Panc1 (cell line): ENCODE data around the gene CACNA1B. TPM values are rescaled to one million over a fixed set of nuclear protein-coding genes. Genes with fewer than 3 reads are reported as not detected.

Experiments
- ATAC-seq: fragments of 200-7000 bp; cut with Tn5 transposase; 2 replicates; pipeline ENCODE4 v1.9.1; 2020; ENCODE audit warnings: mild to moderate bottlenecking, moderate library complexity
- BruUV-seq: library from RNA; stranded (reverse); fragments of 400-500 nt; replicated peaks from 2 replicates; lab custom pipeline; 2021; lab: Mats Ljungman, UMichigan
- CTCF ChIA-PET: fragments of 300-600 bp; sonication (Branson Sonifier 250); formaldehyde crosslinking; loops from one replicate; lab custom pipeline; 2022; ENCODE audit warnings: antibody characterized with exemption; lab: Charles Lee
- POLR2A ChIA-PET: fragments of 300-600 bp; sonication (Branson Sonifier 250); formaldehyde crosslinking; loops from one replicate; lab custom pipeline; 2022; ENCODE audit warnings: antibody characterized with exemption; lab: Charles Lee
- DNase-seq: peaks from one replicate; pipeline ENCODE4 v3.0.0-alpha.2; 2010; ENCODE audit warnings: low read depth, low spot score
- H3K27ac ChIP-seq: 2 replicates; pipeline ENCODE4 v1.5.1; 2011; ENCODE audit warnings: mild to moderate bottlenecking, low read length, inconsistent platforms
- H3K27me3 ChIP-seq: fragments of 200-500 bp; sonication (Bioruptor generic); 2 replicates; pipeline ENCODE4 v1.6.0; 2014; ENCODE audit warnings: low read length, inconsistent platforms; ENCODE audit not compliant: control insufficient read depth, insufficient read depth
- H3K36me3 ChIP-seq: fragments of 200-500 bp; sonication (Bioruptor generic); 2 replicates; pipeline ENCODE4 v1.5.1; 2014; ENCODE audit warnings: inconsistent platforms, mild to moderate bottlenecking, low read length, moderate library complexity; ENCODE audit not compliant: control insufficient read depth, insufficient read depth
- H3K4me1 ChIP-seq: 2 replicates; pipeline ENCODE4 v1.5.1; 2011; ENCODE audit warnings: inconsistent platforms, mild to moderate bottlenecking, low read length, moderate library complexity; ENCODE audit not compliant: control insufficient read depth, insufficient read depth
- H3K4me3 ChIP-seq, 2 experiments: 2 replicates each; pipeline ENCODE4 v1.5.1; 2011 to 2012; ENCODE audit warnings: low read depth in 2 of 2, low read length in 2 of 2, mild to moderate bottlenecking in 2 of 2, inconsistent platforms in 1 of 2, moderate library complexity in 1 of 2
- H3K9me3 ChIP-seq: fragments of 200-500 bp; sonication (Bioruptor generic); 2 replicates; pipeline ENCODE4 v1.5.1; 2014; ENCODE audit warnings: low read depth, mild to moderate bottlenecking, inconsistent platforms, low read length, moderate library complexity; ENCODE audit not compliant: control insufficient read depth, insufficient read depth
- CTCF ChIP-seq: fragments of 450-650 bp; IDR thresholded peaks from 2 replicates; pipeline ENCODE4 v1.5.1; 2017; ENCODE audit warnings: mild to moderate bottlenecking
- POLR2AphosphoS5 ChIP-seq: IDR thresholded peaks from 2 replicates; pipeline ENCODE4 v1.6.1; 2012; ENCODE audit warnings: mild to moderate bottlenecking, low read depth, low read length, moderate library complexity
- SIN3A ChIP-seq: IDR thresholded peaks from 2 replicates; pipeline ENCODE4 v1.6.1; 2012; ENCODE audit warnings: low read depth, mild to moderate bottlenecking, low read length, moderate library complexity, borderline replicate concordance; ENCODE audit not compliant: insufficient read depth
- TCF7L2 ChIP-seq: IDR thresholded peaks from 2 replicates; pipeline ENCODE4 v1.6.1; 2011; ENCODE audit warnings: mild to moderate bottlenecking, low read depth, low read length, inconsistent platforms
- in situ Hi-C: cut with HindIII; loops from 2 replicates; pipeline ENCODE4 v1.10.0; 2016; ENCODE audit warnings: low sequenced_read_pairs, low pct_unique_long_range_greater_than_20kb
- intact Hi-C: fragments of 100-400 bp; cut with micrococcal nuclease; formaldehyde crosslinking; loops from one replicate; pipeline ENCODE4 v1.10.0; 2022; ENCODE audit not compliant: unreplicated experiment
- total RNA-seq: library from RNA; stranded (reverse); gene quantifications from one replicate; pipeline ENCODE4 v1.2.1, GENCODE V29; 2021; ENCODE audit not compliant: unreplicated experiment
- TF ChIP-seq, protein P1 (sequence below), 2 experiments: IDR thresholded peaks; 2 replicates each; pipeline ENCODE4 v1.6.1; 2011 to 2012; ENCODE audit warnings: low read depth in 2 of 2, control low read depth in 1 of 2, low read length in 1 of 2, mild to moderate bottlenecking in 1 of 2, moderate library complexity in 1 of 2; ENCODE audit not compliant: insufficient read depth in 1 of 2

CACNA1B gene
- total RNA-seq, 1 experiment from 2014 or later, result 0.49 TPM

GRCh38 chr9:138118601-138119071 lies 241.1 kb downstream of the CACNA1B start:
- no TSS peak for BruUV-seq
- ATAC-seq, result no peak; the same call in 1 of the 2 replicates
- TF ChIP-seq SIN3A (no peak), CTCF (no peak), POLR2AphosphoS5 (no peak), TCF7L2 (no peak)
- TF ChIP-seq, protein P1, sequence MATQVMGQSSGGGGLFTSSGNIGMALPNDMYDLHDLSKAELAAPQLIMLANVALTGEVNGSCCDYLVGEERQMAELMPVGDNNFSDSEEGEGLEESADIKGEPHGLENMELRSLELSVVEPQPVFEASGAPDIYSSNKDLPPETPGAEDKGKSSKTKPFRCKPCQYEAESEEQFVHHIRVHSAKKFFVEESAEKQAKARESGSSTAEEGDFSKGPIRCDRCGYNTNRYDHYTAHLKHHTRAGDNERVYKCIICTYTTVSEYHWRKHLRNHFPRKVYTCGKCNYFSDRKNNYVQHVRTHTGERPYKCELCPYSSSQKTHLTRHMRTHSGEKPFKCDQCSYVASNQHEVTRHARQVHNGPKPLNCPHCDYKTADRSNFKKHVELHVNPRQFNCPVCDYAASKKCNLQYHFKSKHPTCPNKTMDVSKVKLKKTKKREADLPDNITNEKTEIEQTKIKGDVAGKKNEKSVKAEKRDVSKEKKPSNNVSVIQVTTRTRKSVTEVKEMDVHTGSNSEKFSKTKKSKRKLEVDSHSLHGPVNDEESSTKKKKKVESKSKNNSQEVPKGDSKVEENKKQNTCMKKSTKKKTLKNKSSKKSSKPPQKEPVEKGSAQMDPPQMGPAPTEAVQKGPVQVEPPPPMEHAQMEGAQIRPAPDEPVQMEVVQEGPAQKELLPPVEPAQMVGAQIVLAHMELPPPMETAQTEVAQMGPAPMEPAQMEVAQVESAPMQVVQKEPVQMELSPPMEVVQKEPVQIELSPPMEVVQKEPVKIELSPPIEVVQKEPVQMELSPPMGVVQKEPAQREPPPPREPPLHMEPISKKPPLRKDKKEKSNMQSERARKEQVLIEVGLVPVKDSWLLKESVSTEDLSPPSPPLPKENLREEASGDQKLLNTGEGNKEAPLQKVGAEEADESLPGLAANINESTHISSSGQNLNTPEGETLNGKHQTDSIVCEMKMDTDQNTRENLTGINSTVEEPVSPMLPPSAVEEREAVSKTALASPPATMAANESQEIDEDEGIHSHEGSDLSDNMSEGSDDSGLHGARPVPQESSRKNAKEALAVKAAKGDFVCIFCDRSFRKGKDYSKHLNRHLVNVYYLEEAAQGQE (IDR thresholded peaks at IDR 0.05; ENCODE audit: insufficient read depth in 1 of 2, low read depth in 2 of 2, low read length in 1 of 2), result no peak
- no peaks in the 10 kb centered on the region for H3K4me1 ChIP-seq
- intact Hi-C loops (no loop called here), in situ Hi-C loops (no loop called here)
- no peak overlapping the region for H3K27ac ChIP-seq
- no peak overlapping the region for H3K4me3 ChIP-seq
- H3K27me3 ChIP-seq, result no peaks in the 10 kb centered on the region
- no peaks in the 10 kb centered on the region for H3K36me3 ChIP-seq
- ChIA-PET POLR2A (no interaction called here), CTCF (no interaction called here)
- no peak for DNase-seq
- H3K9me3 ChIP-seq, result no peaks in the 10 kb centered on the region

GRCh38 chr9:138119202-138120027 lies 241.8 kb downstream of the CACNA1B start:
- ChIA-PET CTCF (no interaction called here), POLR2A (no interaction called here)
- TF ChIP-seq CTCF (no peak), POLR2AphosphoS5 (no peak), TCF7L2 (no peak), SIN3A (no peak)
- TF ChIP-seq, protein P1 (IDR thresholded peaks at IDR 0.05; ENCODE audit: insufficient read depth in 1 of 2, low read depth in 2 of 2, low read length in 1 of 2), result no peak
- no peaks in the 10 kb centered on the region for H3K9me3 ChIP-seq
- ATAC-seq (no peak), DNase-seq (no peak)
- no peaks in the 10 kb centered on the region for H3K27me3 ChIP-seq
- intact Hi-C loops, result no loop called here
- H3K4me3 ChIP-seq, result no peak overlapping the region
- H3K27ac ChIP-seq, result no peak overlapping the region
- no TSS peak for BruUV-seq
- no peaks in the 10 kb centered on the region for H3K4me1 ChIP-seq
- no peaks in the 10 kb centered on the region for H3K36me3 ChIP-seq
- in situ Hi-C loops, result no loop called here
